Body of pancreas (tissue), 4 donors: ENCODE data around the gene ADRM1.

ENCODE experiments used
- CTCF ChIP-seq, 7 experiments: fragments of 450-650 bp in 4 of 7; fragments of 200-600 bp in 3 of 7; sonication (generic) in 3 of 7; IDR thresholded peaks; one replicate each; pipeline ENCODE4 v1.5.1; 2016 to 2019; ENCODE audit warnings: antibody characterized with exemption in 7 of 7
- POLR2A ChIP-seq, 3 donors: fragments of 450-650 bp; IDR thresholded peaks; one replicate each; pipeline ENCODE4 v1.6.1; 2016; ENCODE audit warnings: antibody characterized with exemption in 3 of 3, mild to moderate bottlenecking in 2 of 3

- TF ChIP-seq CTCF (IDR thresholded peaks at IDR 0.05) (no peak), POLR2A (IDR thresholded peaks at IDR 0.05) (no peak)
These were observed 9.8 kb downstream of the ADRM1 start for GRCh38 chr20:62312662-62312977.
